Panc1 (cell line): Measurements from ENCODE around the gene ASB1. TPM values are rescaled to one million over a fixed set of nuclear protein-coding genes. Genes with fewer than 3 reads are reported as not detected.

Experiments used
- ATAC-seq: fragments of 200-7000 bp; cut with Tn5 transposase; 2 replicates; pipeline ENCODE4 v1.9.1; 2020; ENCODE audit warnings: mild to moderate bottlenecking, moderate library complexity
- BruUV-seq: library from RNA; stranded (reverse); fragments of 400-500 nt; replicated peaks from 2 replicates; lab custom pipeline; 2021; lab: Mats Ljungman, UMichigan
- CTCF ChIA-PET: fragments of 300-600 bp; sonication (Branson Sonifier 250); formaldehyde crosslinking; loops from one replicate; lab custom pipeline; 2022; ENCODE audit warnings: antibody characterized with exemption; lab: Charles Lee
- POLR2A ChIA-PET: fragments of 300-600 bp; sonication (Branson Sonifier 250); formaldehyde crosslinking; loops from one replicate; lab custom pipeline; 2022; ENCODE audit warnings: antibody characterized with exemption; lab: Charles Lee
- DNase-seq: peaks from one replicate; pipeline ENCODE4 v3.0.0-alpha.2; 2010; ENCODE audit warnings: low read depth, low spot score
- H3K27ac ChIP-seq: 2 replicates; pipeline ENCODE4 v1.5.1; 2011; ENCODE audit warnings: mild to moderate bottlenecking, low read length, inconsistent platforms
- H3K27me3 ChIP-seq: fragments of 200-500 bp; sonication (Bioruptor generic); 2 replicates; pipeline ENCODE4 v1.6.0; 2014; ENCODE audit warnings: low read length, inconsistent platforms; ENCODE audit not compliant: control insufficient read depth, insufficient read depth
- H3K36me3 ChIP-seq: fragments of 200-500 bp; sonication (Bioruptor generic); 2 replicates; pipeline ENCODE4 v1.5.1; 2014; ENCODE audit warnings: inconsistent platforms, mild to moderate bottlenecking, low read length, moderate library complexity; ENCODE audit not compliant: control insufficient read depth, insufficient read depth
- H3K4me1 ChIP-seq: 2 replicates; pipeline ENCODE4 v1.5.1; 2011; ENCODE audit warnings: inconsistent platforms, mild to moderate bottlenecking, low read length, moderate library complexity; ENCODE audit not compliant: control insufficient read depth, insufficient read depth
- H3K4me3 ChIP-seq, 2 experiments: 2 replicates each; pipeline ENCODE4 v1.5.1; 2011 to 2012; ENCODE audit warnings: low read depth in 2 of 2, low read length in 2 of 2, mild to moderate bottlenecking in 2 of 2, inconsistent platforms in 1 of 2, moderate library complexity in 1 of 2
- H3K9me3 ChIP-seq: fragments of 200-500 bp; sonication (Bioruptor generic); 2 replicates; pipeline ENCODE4 v1.5.1; 2014; ENCODE audit warnings: low read depth, mild to moderate bottlenecking, inconsistent platforms, low read length, moderate library complexity; ENCODE audit not compliant: control insufficient read depth, insufficient read depth
- POLR2AphosphoS5 ChIP-seq: IDR thresholded peaks from 2 replicates; pipeline ENCODE4 v1.6.1; 2012; ENCODE audit warnings: mild to moderate bottlenecking, low read depth, low read length, moderate library complexity
- SIN3A ChIP-seq: IDR thresholded peaks from 2 replicates; pipeline ENCODE4 v1.6.1; 2012; ENCODE audit warnings: low read depth, mild to moderate bottlenecking, low read length, moderate library complexity, borderline replicate concordance; ENCODE audit not compliant: insufficient read depth
- TCF7L2 ChIP-seq: IDR thresholded peaks from 2 replicates; pipeline ENCODE4 v1.6.1; 2011; ENCODE audit warnings: mild to moderate bottlenecking, low read depth, low read length, inconsistent platforms
- in situ Hi-C: cut with HindIII; loops from 2 replicates; pipeline ENCODE4 v1.10.0; 2016; ENCODE audit warnings: low sequenced_read_pairs, low pct_unique_long_range_greater_than_20kb
- intact Hi-C: fragments of 100-400 bp; cut with micrococcal nuclease; formaldehyde crosslinking; loops from one replicate; pipeline ENCODE4 v1.10.0; 2022; ENCODE audit not compliant: unreplicated experiment
- total RNA-seq: library from RNA; stranded (reverse); gene quantifications from one replicate; pipeline ENCODE4 v1.2.1, GENCODE V29; 2021; ENCODE audit not compliant: unreplicated experiment
- TF ChIP-seq, protein P1 (sequence below): fragments of 450-650 bp; IDR thresholded peaks from 2 replicates; pipeline ENCODE4 v1.5.1; 2017; ENCODE audit warnings: mild to moderate bottlenecking
- TF ChIP-seq, protein P2 (sequence below), 2 experiments: IDR thresholded peaks; 2 replicates each; pipeline ENCODE4 v1.6.1; 2011 to 2012; ENCODE audit warnings: low read depth in 2 of 2, control low read depth in 1 of 2, low read length in 1 of 2, mild to moderate bottlenecking in 1 of 2, moderate library complexity in 1 of 2; ENCODE audit not compliant: insufficient read depth in 1 of 2

ASB1 gene
- total RNA-seq, 1 experiment from 2014 or later: 57.3 TPM

GRCh38 chr2:238407566-238407965, 19.2 kb upstream of the ASB1 start:
- Histone ChIP-seq H3K27me3 (no peaks in the 10 kb centered on the region), H3K9me3 (no peaks in the 10 kb centered on the region), H3K4me1 (no peaks in the 10 kb centered on the region), H3K36me3 (no peaks in the 10 kb centered on the region), H3K4me3 (no peak overlapping the region), H3K27ac (no peak overlapping the region)
- TF ChIP-seq TCF7L2: no peak
- TF ChIP-seq SIN3A: no peak
- TF ChIP-seq POLR2AphosphoS5: no peak
- TF ChIP-seq, protein P1, sequence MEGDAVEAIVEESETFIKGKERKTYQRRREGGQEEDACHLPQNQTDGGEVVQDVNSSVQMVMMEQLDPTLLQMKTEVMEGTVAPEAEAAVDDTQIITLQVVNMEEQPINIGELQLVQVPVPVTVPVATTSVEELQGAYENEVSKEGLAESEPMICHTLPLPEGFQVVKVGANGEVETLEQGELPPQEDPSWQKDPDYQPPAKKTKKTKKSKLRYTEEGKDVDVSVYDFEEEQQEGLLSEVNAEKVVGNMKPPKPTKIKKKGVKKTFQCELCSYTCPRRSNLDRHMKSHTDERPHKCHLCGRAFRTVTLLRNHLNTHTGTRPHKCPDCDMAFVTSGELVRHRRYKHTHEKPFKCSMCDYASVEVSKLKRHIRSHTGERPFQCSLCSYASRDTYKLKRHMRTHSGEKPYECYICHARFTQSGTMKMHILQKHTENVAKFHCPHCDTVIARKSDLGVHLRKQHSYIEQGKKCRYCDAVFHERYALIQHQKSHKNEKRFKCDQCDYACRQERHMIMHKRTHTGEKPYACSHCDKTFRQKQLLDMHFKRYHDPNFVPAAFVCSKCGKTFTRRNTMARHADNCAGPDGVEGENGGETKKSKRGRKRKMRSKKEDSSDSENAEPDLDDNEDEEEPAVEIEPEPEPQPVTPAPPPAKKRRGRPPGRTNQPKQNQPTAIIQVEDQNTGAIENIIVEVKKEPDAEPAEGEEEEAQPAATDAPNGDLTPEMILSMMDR: no peak
- TF ChIP-seq, protein P2, sequence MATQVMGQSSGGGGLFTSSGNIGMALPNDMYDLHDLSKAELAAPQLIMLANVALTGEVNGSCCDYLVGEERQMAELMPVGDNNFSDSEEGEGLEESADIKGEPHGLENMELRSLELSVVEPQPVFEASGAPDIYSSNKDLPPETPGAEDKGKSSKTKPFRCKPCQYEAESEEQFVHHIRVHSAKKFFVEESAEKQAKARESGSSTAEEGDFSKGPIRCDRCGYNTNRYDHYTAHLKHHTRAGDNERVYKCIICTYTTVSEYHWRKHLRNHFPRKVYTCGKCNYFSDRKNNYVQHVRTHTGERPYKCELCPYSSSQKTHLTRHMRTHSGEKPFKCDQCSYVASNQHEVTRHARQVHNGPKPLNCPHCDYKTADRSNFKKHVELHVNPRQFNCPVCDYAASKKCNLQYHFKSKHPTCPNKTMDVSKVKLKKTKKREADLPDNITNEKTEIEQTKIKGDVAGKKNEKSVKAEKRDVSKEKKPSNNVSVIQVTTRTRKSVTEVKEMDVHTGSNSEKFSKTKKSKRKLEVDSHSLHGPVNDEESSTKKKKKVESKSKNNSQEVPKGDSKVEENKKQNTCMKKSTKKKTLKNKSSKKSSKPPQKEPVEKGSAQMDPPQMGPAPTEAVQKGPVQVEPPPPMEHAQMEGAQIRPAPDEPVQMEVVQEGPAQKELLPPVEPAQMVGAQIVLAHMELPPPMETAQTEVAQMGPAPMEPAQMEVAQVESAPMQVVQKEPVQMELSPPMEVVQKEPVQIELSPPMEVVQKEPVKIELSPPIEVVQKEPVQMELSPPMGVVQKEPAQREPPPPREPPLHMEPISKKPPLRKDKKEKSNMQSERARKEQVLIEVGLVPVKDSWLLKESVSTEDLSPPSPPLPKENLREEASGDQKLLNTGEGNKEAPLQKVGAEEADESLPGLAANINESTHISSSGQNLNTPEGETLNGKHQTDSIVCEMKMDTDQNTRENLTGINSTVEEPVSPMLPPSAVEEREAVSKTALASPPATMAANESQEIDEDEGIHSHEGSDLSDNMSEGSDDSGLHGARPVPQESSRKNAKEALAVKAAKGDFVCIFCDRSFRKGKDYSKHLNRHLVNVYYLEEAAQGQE (IDR thresholded peaks at IDR 0.05; ENCODE audit: insufficient read depth in 1 of 2, low read depth in 2 of 2, low read length in 1 of 2): no peak
- intact Hi-C loops: no loop called here
- CTCF ChIA-PET: no interaction called here
- POLR2A ChIA-PET: no interaction called here
- ATAC-seq (no peak), DNase-seq (no peak)
- in situ Hi-C loops: no loop called here
- no TSS peak for BruUV-seq

DNA sequence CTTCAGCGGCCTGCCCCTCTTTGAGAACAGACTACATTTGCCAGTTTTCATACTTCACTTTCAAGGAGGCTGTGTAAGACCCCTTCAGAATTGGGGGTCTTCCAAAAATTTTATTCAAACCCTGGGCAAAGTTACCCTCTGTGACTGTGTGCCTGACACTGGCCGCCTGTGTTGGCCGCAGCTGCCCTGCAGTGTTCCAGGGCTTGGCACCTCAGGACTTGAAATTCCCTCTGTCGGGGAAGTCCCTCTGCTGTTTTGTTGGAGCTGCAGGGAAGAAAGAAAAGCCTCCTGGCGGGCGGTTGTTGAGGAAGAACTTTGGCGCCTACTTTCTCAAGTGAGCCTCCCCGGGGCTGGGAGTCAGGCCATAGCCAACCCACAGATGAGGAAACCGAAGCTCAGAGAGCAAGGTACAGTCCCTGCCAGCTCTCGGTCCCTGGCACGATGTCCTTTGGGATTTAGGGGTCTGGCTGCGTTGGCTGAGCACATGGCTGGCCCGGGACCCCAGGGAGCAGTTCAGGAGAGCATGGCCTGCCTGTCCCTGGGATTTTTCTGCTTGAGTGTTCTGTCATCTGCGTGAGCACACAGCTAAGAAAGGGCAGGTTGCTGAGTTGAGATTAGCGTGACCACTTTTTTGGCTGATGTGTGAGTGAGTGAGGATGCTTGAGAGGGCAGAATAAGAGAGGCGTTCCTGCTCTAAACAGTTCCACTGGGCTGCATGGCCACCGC, 17.9 kb upstream of the ASB1 start:
- Histone ChIP-seq H3K36me3 (no peaks in the 10 kb centered on the region), H3K4me3 (no peak overlapping the region), H3K4me1 (no peaks in the 10 kb centered on the region), H3K9me3 (no peaks in the 10 kb centered on the region), H3K27ac (no peak overlapping the region), H3K27me3 (no peaks in the 10 kb centered on the region)
- ChIA-PET POLR2A (no interaction called here), CTCF (no interaction called here)
- no TSS peak for BruUV-seq
- TF ChIP-seq POLR2AphosphoS5: no peak
- TF ChIP-seq, protein P2 (IDR thresholded peaks at IDR 0.05; ENCODE audit: insufficient read depth in 1 of 2, low read depth in 2 of 2, low read length in 1 of 2): no peak
- no peak for TF ChIP-seq TCF7L2
- TF ChIP-seq, protein P1: no peak
- TF ChIP-seq SIN3A: no peak
- in situ Hi-C loops: no loop called here
- intact Hi-C loops: no loop called here
- DNase-seq (no peak), ATAC-seq (no peak)
